Urinary bladder (tissue), 4 donors: ENCODE data around the gene FAM118B. TPM values are rescaled to one million over a fixed set of nuclear protein-coding genes. Genes with fewer than 3 reads are reported as not detected.
A peak's percentile ranks its signal among the peaks of the same experiment; 100 is the strongest.
"Not testable (repeated sequence)": the region's sequence is repeated elsewhere in the genome, so short reads cannot be mapped to it uniquely, and the experiment has no call there.

ENCODE experiments used
- DNase-seq: peaks from one replicate; pipeline ENCODE4 v3.0.0-alpha.2; 2015; ENCODE audit errors: extremely low spot score
- H3K27ac ChIP-seq: one replicate; pipeline ENCODE4 v1.5.1; 2013; ENCODE audit warnings: low read depth, mild to moderate bottlenecking, moderate library complexity
- H3K36me3 ChIP-seq: one replicate; pipeline ENCODE4 v1.6.1; 2013; ENCODE audit warnings: mild to moderate bottlenecking, moderate library complexity; ENCODE audit not compliant: insufficient read depth
- H3K4me1 ChIP-seq: one replicate; pipeline ENCODE4 v1.6.1; 2013; ENCODE audit warnings: mild to moderate bottlenecking, moderate library complexity; ENCODE audit not compliant: insufficient read depth
- H3K4me3 ChIP-seq: one replicate; pipeline ENCODE4 v1.5.1; 2013; ENCODE audit warnings: low read depth, low read length
- WGBS: extraction: QIAGEN DNeasy Blood & Tissue Kit; methylation state at CpG from one replicate; pipeline ENCODE4 v1.1.7; 2013; 5-methylcytosine and 5-hydroxymethylcytosine counted together
- polyA plus RNA-seq: library from polyadenylated mRNA; stranded (reverse); fragments of 200-250 nt; gene quantifications from one replicate; pipeline ENCODE4 v1.2.3, GENCODE V29; 2013
- total RNA-seq: library from RNA; depleted of rRNA; stranded (reverse); fragments of >200 nt; gene quantifications from one replicate; pipeline ENCODE4 v1.2.3, GENCODE V29; 2014
- donor health status: healthy with polysubstance abuse.
- donor health status: healthy.

Gene FAM118B
- total and polyA plus RNA-seq, 2 donors, result 11.1 to 18.0 TPM

DNA sequence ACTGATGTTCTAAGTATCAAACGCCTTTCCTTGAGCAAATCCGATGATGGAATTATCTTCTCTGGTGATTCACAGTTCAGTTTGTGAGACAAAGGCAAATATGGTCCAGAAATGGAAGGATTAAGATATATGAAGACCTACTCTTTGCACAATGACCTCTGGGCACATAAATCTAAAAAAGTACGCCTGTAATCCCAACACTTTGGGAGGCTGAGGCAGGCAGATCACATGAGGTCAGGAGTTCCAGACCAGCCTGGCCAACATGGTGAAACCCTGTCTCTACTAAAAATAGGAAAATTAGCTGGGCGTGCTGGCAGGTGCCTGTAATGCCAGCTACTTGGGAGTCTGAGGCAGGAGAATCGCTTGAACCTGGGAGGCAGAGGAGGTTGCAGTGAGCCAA, 43.9 kb downstream of the FAM118B start:
- H3K36me3 ChIP-seq, H3K27ac ChIP-seq, H3K4me3 ChIP-seq, DNase-seq, H3K4me1 ChIP-seq: not testable (repeated sequence)
- 91% methylated on average over 5 of the region's 5 CpGs for WGBS

GRCh38 chr11:126256216-126256615, 44.6 kb downstream of the FAM118B start:
- H3K27ac ChIP-seq, result no peak overlapping the region
- H3K4me1 ChIP-seq, result no peaks in the 10 kb centered on the region
- no peak for DNase-seq
- peaks cover 5% of the 10 kb centered on the region for H3K36me3 ChIP-seq
- 92% methylated on average over 4 of the region's 4 CpGs for WGBS
- H3K4me3 ChIP-seq, result no peak overlapping the region

DNA sequence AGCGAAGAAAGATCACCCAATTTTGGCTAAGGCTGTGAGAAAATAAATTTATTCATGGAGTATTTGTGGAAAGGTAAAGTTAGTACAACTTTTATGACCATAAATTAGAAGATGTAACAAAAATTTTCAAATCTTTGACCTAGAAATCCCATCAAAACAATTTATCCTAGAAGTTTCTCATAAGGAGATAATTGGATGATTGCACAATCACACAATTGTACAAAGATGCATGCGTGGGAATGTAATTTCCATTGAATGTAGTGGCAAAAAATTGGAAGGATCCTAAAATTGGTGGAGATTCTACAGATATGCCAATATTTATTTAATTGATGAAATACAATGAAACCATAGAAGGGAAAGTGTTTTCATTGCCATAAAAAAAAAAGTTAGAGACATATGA, 45.6 kb downstream of the FAM118B start:
- 91% methylated on average over 2 of the region's 2 CpGs for WGBS
- peaks cover 6% of the 10 kb centered on the region for H3K36me3 ChIP-seq
- H3K4me1 ChIP-seq, result no peaks in the 10 kb centered on the region

DNA sequence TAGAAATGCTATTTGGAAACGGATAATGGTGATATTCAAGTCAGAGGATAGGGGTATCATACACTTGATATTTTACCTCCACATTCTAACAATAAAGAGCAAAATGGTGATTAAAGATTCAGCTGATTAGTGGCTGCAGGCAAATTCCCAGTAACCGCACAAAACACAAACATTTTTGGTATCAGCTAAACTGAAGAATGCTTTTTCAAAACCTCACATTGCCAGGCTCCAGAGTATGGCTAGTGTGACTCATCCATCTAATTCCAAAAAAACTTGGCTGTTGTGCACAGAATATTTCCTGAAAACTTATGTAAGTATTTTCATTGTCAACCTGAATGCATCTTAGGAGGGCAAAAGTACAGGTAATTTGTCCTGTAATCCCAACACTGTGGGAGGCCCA, 46.2 kb downstream of the FAM118B start:
- 87% methylated on average over 2 of the region's 2 CpGs for WGBS
- Histone ChIP-seq H3K4me1 (no peaks in the 10 kb centered on the region), H3K36me3 (peaks cover 8% of the 10 kb centered on the region), H3K27ac (no peak overlapping the region), H3K4me3 (no peak overlapping the region)
- DNase-seq, result no peak

More for the DNA sequence above, 45.6 kb downstream of the FAM118B start:
- no peak for DNase-seq
- Histone ChIP-seq H3K27ac (no peak overlapping the region), H3K4me3 (no peak overlapping the region)

DNA sequence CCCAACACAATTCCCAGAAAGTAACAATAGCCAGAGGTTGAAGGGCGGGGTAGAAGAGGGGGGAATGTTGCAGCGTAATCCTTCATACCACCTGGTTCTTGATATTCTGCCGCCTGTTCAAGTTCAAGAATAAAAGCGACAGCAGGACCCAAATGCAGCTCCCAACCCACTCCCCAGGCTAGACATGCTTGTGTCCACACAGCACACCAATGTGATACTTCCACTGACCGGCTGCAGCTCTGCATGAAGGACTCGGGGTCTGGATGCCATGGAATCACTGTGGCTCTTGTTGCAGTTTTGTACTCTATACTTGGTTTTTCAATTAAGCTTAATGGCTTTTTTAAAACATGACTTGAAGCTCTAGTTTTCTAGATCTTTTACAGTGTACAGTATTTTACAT, 50.6 kb downstream of the FAM118B start:
- H3K4me1 ChIP-seq, result no peaks in the 10 kb centered on the region
- H3K27ac ChIP-seq, result no peak overlapping the region
- H3K4me3 ChIP-seq, result no peak overlapping the region
- DNase-seq, result no peak
- WGBS, result 92% methylated on average over 6 of the region's 6 CpGs
- peaks cover 9% of the 10 kb centered on the region for H3K36me3 ChIP-seq

DNA sequence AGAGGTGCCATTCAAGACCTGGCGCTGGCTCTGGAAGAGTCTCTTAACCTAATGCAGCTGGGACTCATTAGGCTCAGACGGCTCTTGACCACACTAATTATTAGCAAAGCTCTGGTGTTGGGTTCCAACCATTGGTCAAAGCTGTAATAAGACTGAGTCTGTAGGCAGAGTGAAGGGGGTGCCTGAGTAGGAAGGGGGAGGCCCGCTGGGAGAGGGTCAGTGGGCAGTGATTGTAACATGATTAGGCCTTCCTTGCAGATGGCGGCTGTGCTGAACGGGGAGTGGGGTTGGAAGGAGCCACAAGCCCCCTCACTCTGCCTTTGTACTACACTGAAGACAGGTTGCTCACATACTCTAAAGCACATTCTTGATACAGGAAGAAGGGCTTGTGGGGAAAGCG, 51.9 kb downstream of the FAM118B start:
- no peak overlapping the region for H3K27ac ChIP-seq
- 78% methylated on average over 6 of the region's 6 CpGs for WGBS
- H3K4me3 ChIP-seq, result no peak overlapping the region
- H3K4me1 ChIP-seq, result no peaks in the 10 kb centered on the region
- H3K36me3 ChIP-seq, result peaks cover 7% of the 10 kb centered on the region
- no peak for DNase-seq

- Histone ChIP-seq H3K36me3 (peaks cover 5% of the 10 kb centered on the region), H3K4me3 (no peak overlapping the region), H3K27ac (no peak overlapping the region), H3K4me1 (no peaks in the 10 kb centered on the region)
- no peak for DNase-seq
- WGBS, result 89% methylated on average over 8 of the region's 8 CpGs
Observed at GRCh38 chr11:126265811-126266210, 54.2 kb downstream of the FAM118B start.

DNA sequence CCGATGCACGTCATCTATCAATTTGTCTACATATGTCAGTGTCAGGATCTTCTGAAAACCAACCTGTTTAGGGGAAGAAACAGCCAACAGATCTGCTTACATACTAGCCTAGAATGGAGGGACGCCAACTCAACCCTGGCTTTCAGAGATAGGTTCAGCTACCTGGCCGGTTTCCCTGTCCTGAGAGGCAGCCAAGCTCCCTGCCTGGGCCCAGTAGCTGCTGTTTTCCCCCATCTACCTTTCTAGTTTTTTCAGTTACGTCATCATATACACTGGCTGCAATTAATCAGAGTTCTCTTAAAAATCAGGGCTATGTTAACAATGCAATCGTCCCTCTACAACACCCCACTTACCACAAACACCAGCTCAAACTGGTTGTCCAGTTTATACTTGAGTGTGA, 56.1 kb downstream of the FAM118B start:
- H3K27ac ChIP-seq, result peak overlapping the region; percentile 60
- peak overlapping the region; percentile 64 for H3K4me3 ChIP-seq
- no peak for DNase-seq
- H3K4me1 ChIP-seq, result no peaks in the 10 kb centered on the region
- 72% methylated on average over 6 of the region's 6 CpGs for WGBS
- peaks cover 2% of the 10 kb centered on the region for H3K36me3 ChIP-seq

GRCh38 chr11:126268361-126268707, 56.8 kb downstream of the FAM118B start:
- no peaks in the 10 kb centered on the region for H3K4me1 ChIP-seq
- DNase-seq, result no peak
- WGBS, result under 1% methylated on average over 23 of the region's 23 CpGs
- peaks cover 2% of the 10 kb centered on the region for H3K36me3 ChIP-seq
- H3K4me3 ChIP-seq, result peak overlapping the region; percentile 64
- peak overlapping the region; percentile 78 for H3K27ac ChIP-seq

DNA sequence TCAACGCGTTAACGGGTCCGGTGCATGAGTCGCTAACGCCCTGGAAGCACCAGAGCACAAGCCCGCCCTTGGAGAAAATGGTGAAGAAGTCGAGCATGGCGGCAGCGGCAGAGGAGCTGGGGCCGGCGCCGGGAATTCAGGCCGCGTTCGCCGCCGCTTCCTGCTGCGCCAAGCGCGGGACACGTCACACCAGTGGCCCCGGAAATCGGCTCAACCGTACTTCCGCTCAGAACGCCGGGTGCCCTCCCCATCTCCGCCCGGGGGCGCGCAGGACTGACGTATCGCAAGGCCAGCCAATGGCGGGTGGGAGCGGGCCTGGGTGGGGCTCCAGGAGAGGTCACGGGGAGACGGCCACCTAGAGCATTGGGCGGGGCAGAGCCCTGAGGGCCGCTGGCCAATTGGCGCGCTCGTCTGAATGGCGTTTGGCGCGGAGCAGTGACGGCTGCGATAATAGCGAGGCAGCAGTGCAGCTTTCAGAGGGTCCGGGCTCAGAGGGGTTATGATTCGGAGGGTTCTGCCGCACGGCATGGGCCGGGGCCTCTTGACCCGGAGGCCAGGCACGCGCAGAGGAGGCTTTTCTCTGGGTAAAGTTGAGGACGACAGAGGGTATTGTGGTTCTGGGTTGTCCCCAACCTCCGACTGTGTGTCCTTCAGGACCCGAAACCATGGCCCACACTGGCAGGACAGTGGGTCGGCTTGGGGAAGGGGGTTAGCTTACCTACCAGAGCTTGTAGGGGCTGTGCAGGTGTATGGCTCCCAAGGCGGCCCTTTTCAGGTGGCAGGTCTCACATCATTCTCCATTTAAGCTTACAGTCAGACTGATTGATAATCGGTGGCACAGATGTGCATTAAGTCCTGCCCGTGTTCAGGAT, 57.4 kb downstream of the FAM118B start, which contains the start of the genes FOXRED1 and SRPRA:
Gene FOXRED1, plus strand, starts transcription at position 447 of the 872 bp plus-strand sequence. Its CDS starts 53 bp downstream, at position 500.
Gene SRPRA, minus strand, starts transcription at position 188 of the 872 bp plus-strand sequence. Its CDS starts 91 bp downstream, at position 97.
- peak within 1 kb of the TSS; percentile 78 for H3K27ac ChIP-seq
- peaks cover 2% of the 10 kb centered on the region for H3K36me3 ChIP-seq
- DNase-seq, result peak; percentile 96
- H3K4me1 ChIP-seq, result no peaks in the 10 kb centered on the region
- peak within 1 kb of the TSS; percentile 64 for H3K4me3 ChIP-seq
- under 1% methylated on average over 64 of the region's 64 CpGs for WGBS

- H3K4me1 ChIP-seq, result no peaks in the 10 kb centered on the region
- no peak overlapping the region for H3K27ac ChIP-seq
- no peak for DNase-seq
- no peaks in the 10 kb centered on the region for H3K36me3 ChIP-seq
- no peak overlapping the region for H3K4me3 ChIP-seq
- 96% methylated on average over 11 of the region's 11 CpGs for WGBS
Observed at GRCh38 chr11:126277322-126277721, 65.7 kb downstream of the FAM118B start.

- WGBS, result 89% methylated on average over 4 of the region's 4 CpGs
- DNase-seq, result no peak
Observed at GRCh38 chr11:126277780-126278179, 66.2 kb downstream of the FAM118B start.

GRCh38 chr11:126279191-126279590, 67.6 kb downstream of the FAM118B start:
- H3K4me1 ChIP-seq, result no peaks in the 10 kb centered on the region
- no peaks in the 10 kb centered on the region for H3K36me3 ChIP-seq
- 78% methylated on average over 8 of the region's 8 CpGs for WGBS
- no peak for DNase-seq
- H3K4me3 ChIP-seq, result no peak overlapping the region
- no peak overlapping the region for H3K27ac ChIP-seq

More at GRCh38 chr11:126277780-126278179, 66.2 kb downstream of the FAM118B start:
- Histone ChIP-seq H3K36me3 (no peaks in the 10 kb centered on the region), H3K4me3 (no peak overlapping the region), H3K27ac (no peak overlapping the region), H3K4me1 (no peaks in the 10 kb centered on the region)

DNA sequence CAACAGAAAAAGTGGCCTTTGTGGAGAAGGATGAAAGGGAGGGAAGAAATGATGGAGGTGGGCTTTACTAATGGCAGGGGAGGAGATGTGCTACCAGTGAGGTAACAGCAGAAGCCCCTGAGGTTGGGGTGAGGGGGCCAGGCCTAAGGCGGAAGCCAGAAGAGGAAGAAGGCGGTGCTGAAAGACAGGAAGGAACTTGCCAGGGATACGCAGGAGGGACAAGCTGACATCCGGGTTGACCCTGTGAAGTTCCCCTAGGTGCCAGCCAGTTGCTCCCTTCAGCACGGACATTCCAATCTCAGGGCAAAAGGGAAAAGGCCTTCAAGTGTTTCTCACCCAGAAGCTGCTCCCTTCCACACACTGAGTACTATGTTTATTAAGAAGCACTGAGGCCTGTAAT, 69.0 kb downstream of the FAM118B start:
- Histone ChIP-seq H3K4me1 (no peaks in the 10 kb centered on the region), H3K36me3 (no peaks in the 10 kb centered on the region), H3K4me3 (no peak overlapping the region), H3K27ac (no peak overlapping the region)
- DNase-seq, result no peak
- WGBS, result 68% methylated on average over 5 of the region's 5 CpGs
